ENCODE data around the gene FER1L5.

DNA sequence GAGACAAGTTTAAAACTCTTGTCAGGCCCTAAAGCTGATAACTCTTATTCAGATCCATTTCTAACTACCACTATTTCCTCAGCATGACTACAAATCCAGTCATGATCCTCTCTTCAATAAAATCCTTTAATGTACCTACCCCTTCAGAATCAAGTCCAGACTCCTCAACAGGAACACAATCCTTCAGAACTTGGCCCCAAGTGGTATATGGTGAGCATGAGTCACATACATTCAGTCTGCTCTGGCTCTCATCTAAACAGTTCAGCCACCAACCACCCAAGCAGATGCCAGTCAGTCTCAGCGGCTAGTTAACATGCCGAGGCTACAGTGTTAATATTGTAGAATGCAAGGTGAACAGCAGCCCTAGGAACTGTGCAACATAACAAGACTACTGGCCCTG is 87.6 kb downstream of the FER1L5 start:
- TF ChIP-seq, protein P1, sequence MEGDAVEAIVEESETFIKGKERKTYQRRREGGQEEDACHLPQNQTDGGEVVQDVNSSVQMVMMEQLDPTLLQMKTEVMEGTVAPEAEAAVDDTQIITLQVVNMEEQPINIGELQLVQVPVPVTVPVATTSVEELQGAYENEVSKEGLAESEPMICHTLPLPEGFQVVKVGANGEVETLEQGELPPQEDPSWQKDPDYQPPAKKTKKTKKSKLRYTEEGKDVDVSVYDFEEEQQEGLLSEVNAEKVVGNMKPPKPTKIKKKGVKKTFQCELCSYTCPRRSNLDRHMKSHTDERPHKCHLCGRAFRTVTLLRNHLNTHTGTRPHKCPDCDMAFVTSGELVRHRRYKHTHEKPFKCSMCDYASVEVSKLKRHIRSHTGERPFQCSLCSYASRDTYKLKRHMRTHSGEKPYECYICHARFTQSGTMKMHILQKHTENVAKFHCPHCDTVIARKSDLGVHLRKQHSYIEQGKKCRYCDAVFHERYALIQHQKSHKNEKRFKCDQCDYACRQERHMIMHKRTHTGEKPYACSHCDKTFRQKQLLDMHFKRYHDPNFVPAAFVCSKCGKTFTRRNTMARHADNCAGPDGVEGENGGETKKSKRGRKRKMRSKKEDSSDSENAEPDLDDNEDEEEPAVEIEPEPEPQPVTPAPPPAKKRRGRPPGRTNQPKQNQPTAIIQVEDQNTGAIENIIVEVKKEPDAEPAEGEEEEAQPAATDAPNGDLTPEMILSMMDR (IDR thresholded peaks at IDR 0.05 in 2 of 3, conservative IDR thresholded peaks at IDR 0.05 in 1 of 3; ENCODE audit: insufficient read depth in 2 of 3, low read depth in 1 of 3, low read length in 3 of 3), result no peak
- TF ChIP-seq, protein P2, sequence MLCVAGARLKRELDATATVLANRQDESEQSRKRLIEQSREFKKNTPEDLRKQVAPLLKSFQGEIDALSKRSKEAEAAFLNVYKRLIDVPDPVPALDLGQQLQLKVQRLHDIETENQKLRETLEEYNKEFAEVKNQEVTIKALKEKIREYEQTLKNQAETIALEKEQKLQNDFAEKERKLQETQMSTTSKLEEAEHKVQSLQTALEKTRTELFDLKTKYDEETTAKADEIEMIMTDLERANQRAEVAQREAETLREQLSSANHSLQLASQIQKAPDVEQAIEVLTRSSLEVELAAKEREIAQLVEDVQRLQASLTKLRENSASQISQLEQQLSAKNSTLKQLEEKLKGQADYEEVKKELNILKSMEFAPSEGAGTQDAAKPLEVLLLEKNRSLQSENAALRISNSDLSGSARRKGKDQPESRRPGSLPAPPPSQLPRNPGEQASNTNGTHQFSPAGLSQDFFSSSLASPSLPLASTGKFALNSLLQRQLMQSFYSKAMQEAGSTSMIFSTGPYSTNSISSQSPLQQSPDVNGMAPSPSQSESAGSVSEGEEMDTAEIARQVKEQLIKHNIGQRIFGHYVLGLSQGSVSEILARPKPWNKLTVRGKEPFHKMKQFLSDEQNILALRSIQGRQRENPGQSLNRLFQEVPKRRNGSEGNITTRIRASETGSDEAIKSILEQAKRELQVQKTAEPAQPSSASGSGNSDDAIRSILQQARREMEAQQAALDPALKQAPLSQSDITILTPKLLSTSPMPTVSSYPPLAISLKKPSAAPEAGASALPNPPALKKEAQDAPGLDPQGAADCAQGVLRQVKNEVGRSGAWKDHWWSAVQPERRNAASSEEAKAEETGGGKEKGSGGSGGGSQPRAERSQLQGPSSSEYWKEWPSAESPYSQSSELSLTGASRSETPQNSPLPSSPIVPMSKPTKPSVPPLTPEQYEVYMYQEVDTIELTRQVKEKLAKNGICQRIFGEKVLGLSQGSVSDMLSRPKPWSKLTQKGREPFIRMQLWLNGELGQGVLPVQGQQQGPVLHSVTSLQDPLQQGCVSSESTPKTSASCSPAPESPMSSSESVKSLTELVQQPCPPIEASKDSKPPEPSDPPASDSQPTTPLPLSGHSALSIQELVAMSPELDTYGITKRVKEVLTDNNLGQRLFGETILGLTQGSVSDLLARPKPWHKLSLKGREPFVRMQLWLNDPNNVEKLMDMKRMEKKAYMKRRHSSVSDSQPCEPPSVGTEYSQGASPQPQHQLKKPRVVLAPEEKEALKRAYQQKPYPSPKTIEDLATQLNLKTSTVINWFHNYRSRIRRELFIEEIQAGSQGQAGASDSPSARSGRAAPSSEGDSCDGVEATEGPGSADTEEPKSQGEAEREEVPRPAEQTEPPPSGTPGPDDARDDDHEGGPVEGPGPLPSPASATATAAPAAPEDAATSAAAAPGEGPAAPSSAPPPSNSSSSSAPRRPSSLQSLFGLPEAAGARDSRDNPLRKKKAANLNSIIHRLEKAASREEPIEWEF (CRISPR knock-in tag; IDR thresholded peaks at IDR 0.05), result no peak
- TF ChIP-seq ZNF354B (CRISPR knock-in tag; IDR thresholded peaks at IDR 0.05) (no peak), ZNF24 (IDR thresholded peaks at IDR 0.05) (no peak), ZFX (CRISPR knock-in tag; IDR thresholded peaks at IDR 0.05) (no peak), RAD21 (CRISPR knock-in tag; conservative IDR thresholded peaks at IDR 0.05 in 1 of 2, IDR thresholded peaks at IDR 0.05 in 1 of 2) (no peak), EZH2 (IDR thresholded peaks at IDR 0.05; ENCODE audit: borderline replicate concordance, low read depth, low read length) (no peak), MEF2A (IDR thresholded peaks at IDR 0.05; ENCODE audit: control insufficient read depth, low read depth, low read length) (no peak), RUNX1 (IDR thresholded peaks at IDR 0.05; ENCODE audit: low read depth) (no peak)
- TF ChIP-seq, protein P3, sequence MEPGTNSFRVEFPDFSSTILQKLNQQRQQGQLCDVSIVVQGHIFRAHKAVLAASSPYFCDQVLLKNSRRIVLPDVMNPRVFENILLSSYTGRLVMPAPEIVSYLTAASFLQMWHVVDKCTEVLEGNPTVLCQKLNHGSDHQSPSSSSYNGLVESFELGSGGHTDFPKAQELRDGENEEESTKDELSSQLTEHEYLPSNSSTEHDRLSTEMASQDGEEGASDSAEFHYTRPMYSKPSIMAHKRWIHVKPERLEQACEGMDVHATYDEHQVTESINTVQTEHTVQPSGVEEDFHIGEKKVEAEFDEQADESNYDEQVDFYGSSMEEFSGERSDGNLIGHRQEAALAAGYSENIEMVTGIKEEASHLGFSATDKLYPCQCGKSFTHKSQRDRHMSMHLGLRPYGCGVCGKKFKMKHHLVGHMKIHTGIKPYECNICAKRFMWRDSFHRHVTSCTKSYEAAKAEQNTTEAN (CRISPR knock-in tag; IDR thresholded peaks at IDR 0.05), result no peak
